Activated CD4-positive, alpha-beta T cell treated with anti-CD3 and anti-CD28 coated beads for 1 hour (primary cell): Measurements from ENCODE around the gene NUP37.

Experiments
- DNase-seq: peaks from one replicate; pipeline ENCODE4 v3.0.0-alpha.2; 2020

The NUP37 gene

GRCh38 chr12:102024765-102025164 is 95.1 kb downstream of the NUP37 start:
- no peak for DNase-seq

- DNase-seq = no peak
These were observed 96.5 kb downstream of the NUP37 start for GRCh38 chr12:102023343-102023930.
